Astrocyte (in vitro differentiated cells and primary cell): ENCODE data around the gene OR2D3.

Source experiments
- CTCF ChIP-seq: IDR thresholded peaks from 2 replicates; pipeline ENCODE4 v1.5.1; 2011; ENCODE audit warnings: low read depth, mild to moderate bottlenecking, inconsistent platforms, low read length, moderate library complexity; ENCODE audit not compliant: insufficient read depth
- EZH2 ChIP-seq: IDR thresholded peaks from 2 replicates; pipeline ENCODE4 v1.6.1; 2012; ENCODE audit warnings: mild to moderate bottlenecking, low read length, inconsistent platforms; ENCODE audit not compliant: insufficient read depth

DNA sequence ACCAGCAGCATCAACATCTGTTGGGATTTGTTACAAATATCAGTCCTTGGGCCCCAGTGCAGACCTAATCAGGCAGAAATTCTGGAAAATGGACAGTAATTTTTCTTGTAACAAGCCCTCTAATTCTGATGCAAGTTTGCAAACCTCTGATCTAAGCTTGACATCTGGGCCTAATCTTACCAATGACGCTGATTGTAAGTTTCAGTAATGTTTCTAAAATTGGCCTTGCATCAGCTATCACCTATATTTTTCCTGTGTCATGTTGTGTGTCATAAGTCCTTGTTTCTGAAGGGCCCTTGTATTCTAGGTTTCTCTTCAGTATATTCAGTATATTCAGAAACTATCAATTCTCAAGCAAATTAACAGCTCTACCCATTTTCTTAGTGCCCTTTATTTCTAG lies 41.9 kb downstream of the OR2D3 start:
- no peak for TF ChIP-seq EZH2
- no peak for TF ChIP-seq CTCF
